NCI-H187 treated with DMSO at 0.1 percent for 48 hours (cell line): ENCODE data around the gene MBD3L3.
"Not testable (repeated sequence)": the region's sequence is repeated elsewhere in the genome, so short reads cannot be mapped to it uniquely, and the experiment has no call there.

Experiments used
- DNase-seq: peaks from one replicate; lab custom pipeline; 2025; lab: John Stamatoyannopoulos, UW

The MBD3L3 gene

GRCh38 chr19:7058576-7058975, at the start of gene MBD3L3:
TSS of gene MBD3L3 (minus strand) at chr19:7058676. CDS start at chr19:7058605, 71 bp downstream.
- DNase-seq = not testable (repeated sequence)

GRCh38 chr19:7106711-7107657, 48.5 kb upstream of the MBD3L3 start:
- no peak for DNase-seq

- no peak for DNase-seq
Observed at GRCh38 chr19:7104747-7105447, 46.4 kb upstream of the MBD3L3 start.

- no peak for DNase-seq
Observed at GRCh38 chr19:7101498-7102253, 43.2 kb upstream of the MBD3L3 start.

DNA sequence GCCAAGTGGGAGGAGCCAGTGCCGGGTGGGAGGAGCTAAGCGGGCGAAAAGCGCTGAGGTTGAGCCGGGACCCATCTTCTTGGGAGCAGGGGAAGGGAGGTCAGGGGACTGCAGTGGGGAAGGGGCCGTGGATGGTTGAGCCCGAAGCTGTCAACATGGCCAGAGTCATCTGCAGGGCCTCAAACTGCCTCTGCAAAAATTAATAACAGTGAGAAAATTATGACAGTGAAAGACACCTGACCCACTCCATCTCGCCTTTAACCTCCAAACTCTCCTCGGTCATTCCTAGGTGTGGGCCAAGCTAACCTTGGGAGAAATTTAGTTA, 41.1 kb upstream of the MBD3L3 start:
- DNase-seq = no peak

GRCh38 chr19:7098701-7099596, 40.5 kb upstream of the MBD3L3 start:
- DNase-seq = peak; percentile 39

DNA sequence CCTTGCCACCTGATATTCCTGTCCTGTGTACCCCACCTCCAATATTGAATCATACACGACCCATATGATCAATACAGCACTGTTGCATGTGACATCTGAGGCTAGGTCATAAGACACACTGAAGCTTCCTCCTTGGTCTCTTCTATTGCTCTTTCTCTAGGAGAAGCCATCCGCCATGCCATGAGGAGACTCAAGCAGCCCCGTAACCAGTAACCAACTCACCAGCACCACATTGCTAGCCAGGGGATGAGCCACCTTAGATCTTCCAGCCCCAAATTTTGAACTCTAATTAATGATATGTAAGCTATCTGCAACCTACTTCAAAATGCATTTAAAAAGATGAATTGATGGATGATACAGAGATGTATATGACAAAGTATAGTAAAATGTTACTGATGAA, 39.6 kb upstream of the MBD3L3 start:
- no peak for DNase-seq

- no peak for DNase-seq
Observed at GRCh38 chr19:7088999-7089398, 30.5 kb upstream of the MBD3L3 start.

GRCh38 chr19:7083076-7083956, 24.8 kb upstream of the MBD3L3 start:
- DNase-seq = no peak

DNA sequence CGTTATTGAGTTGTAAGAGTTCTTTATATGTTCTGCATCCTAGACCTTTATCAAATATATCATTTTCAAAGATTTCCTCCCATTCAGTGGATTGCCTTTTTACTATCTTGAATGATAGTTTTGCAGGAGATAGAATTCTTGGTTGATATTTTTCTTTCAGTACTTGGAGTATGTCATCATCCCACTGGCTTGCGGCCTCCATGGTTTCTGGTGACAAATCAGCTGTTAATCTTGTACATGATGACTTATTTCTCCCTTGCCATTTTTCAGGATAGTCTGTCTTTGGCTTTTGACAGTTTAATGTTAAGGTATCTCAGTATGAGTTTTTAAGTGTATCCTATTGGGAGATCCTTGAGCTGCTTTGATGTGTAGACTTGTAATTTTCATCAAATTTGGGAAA, 19.5 kb upstream of the MBD3L3 start:
- DNase-seq = no peak

DNA sequence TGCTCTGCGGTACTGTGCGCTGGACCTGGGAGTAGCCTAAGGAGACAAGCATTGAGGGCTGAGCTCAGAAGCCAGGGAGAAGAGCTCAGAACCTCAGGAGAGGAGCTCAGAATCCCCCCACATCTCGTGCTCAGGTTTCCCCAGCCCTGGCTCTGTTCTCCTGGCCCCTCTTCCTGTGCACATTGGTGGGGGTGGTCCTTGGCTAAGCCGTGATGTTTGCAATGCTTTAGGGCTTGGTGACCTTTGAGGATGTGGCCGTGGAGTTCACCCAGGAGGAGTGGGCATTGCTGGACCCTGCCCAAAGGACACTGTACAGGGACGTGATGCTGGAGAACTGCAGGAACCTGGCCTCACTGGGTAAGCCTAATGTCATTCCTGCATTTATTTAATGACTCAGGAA, 17.7 kb upstream of the MBD3L3 start:
- DNase-seq = no peak

GRCh38 chr19:7074705-7075282, 16.3 kb upstream of the MBD3L3 start:
- no peak for DNase-seq

DNA sequence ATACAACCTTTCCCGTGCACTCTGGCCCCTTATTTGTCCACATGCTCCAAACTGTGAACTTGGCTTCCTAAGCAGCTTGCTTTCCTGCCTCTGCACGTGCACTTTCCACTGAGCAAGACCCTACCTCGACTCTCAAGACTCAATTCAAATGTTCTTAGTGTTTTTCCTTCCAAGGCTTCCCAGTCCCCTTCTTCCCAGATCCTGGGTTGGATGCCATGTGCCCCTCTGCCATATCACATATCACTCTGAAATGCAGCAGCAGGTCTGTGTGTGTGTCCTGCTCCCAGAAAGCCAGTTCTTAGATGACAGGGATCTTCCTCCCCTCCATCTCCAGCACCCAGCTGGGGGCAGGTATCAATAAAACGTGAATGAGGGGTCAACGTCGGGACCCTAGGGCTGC, 14.1 kb upstream of the MBD3L3 start:
- no peak for DNase-seq

DNA sequence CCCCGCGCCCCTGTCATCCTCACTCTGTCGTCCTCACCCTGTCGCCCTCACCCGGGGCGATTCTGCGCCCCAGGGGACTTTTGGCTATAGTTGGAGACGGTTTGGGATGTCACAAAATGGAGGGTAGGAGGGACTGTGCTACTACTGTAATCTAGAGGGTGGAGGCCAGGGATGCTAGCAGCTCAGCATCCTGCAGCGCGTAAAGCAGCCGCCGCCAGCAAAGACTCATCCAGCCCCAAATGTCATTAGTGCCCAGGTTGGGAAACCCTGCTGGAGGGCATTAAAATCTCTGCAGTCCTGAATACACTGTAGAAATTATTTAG, 11.4 kb upstream of the MBD3L3 start:
- no peak for DNase-seq

- peak; percentile 46 for DNase-seq
Observed at GRCh38 chr19:7069042-7069903, 10.8 kb upstream of the MBD3L3 start, which contains the start of gene ZNF557. TSS of gene ZNF557 (plus strand) at chr19:7069703. CDS start at chr19:7075075, 5,372 bp downstream.

DNA sequence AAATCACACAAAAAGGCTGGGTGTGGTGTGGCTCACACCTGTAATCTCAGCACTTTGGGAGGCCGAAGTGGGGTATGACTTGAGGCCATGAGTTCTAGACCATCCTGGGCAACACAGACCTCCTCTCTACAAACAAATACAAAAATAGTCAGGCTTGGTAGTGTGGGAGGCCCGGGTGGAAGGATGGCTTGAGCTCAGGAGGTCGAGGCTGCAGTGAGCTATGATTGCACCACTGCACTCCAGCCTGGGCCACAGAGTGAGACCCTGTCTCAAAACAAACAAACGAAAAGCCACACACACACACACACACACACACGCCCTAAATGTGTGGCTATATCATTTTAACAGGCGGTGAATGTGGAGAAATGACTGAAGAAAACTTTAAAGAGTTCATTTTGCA, 10.1 kb upstream of the MBD3L3 start:
- no peak for DNase-seq

DNA sequence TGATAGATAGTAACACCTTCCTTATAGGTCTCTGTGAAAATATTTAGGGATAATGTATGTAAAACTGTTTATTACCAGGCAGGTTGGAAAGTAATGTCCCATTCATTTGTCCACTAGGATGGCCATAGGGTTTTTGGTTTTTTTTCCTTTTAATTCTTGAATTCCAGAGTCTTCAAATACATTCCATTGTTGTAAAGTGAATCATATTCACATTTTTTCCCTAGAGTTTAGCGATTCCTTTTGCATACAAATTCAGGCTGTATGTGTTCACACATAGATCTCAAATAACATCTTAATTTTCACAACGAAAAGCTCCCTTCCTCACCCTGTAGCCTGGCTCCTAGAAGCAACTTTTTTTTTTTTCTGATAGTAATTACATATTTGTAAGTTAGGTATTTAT, 9.2 kb upstream of the MBD3L3 start:
- DNase-seq = no peak

GRCh38 chr19:7067122-7067521, 8.6 kb upstream of the MBD3L3 start:
- DNase-seq = not testable (repeated sequence)

- DNase-seq = no peak
Observed at GRCh38 chr19:7063764-7064418, 5.4 kb upstream of the MBD3L3 start.
